GM10248 (cell line): Measurements from ENCODE around the gene MTMR3.

ENCODE experiments used
- CTCF ChIA-PET: fragments of 300-600 bp; sonication (Branson Sonifier 250); formaldehyde crosslinking; extraction: SDS; loops from one replicate; lab custom pipeline; 2021; ENCODE audit warnings: antibody characterized with exemption; lab: Yijun Ruan, JAX
- POLR2A ChIA-PET: fragments of 350-650 bp; sonication (Branson Sonifier 250); formaldehyde crosslinking; extraction: SDS; loops from one replicate; lab custom pipeline; 2020; ENCODE audit warnings: antibody characterized with exemption; lab: Yijun Ruan, JAX
- DNase-seq: peaks from one replicate; pipeline ENCODE4 v3.0.0; 2012; ENCODE audit errors: extremely low spot score
- TF ChIP-seq, protein P1 (sequence below): IDR thresholded peaks from 2 replicates; pipeline ENCODE4 v1.5.1; 2012; ENCODE audit warnings: mild to moderate bottlenecking, low read depth; ENCODE audit errors: extremely low read depth, missing control alignments, control extremely low read depth

The MTMR3 gene

GRCh38 chr22:29877620-29878019 lies 5.4 kb upstream of the MTMR3 start:
- TF ChIP-seq, protein P1, sequence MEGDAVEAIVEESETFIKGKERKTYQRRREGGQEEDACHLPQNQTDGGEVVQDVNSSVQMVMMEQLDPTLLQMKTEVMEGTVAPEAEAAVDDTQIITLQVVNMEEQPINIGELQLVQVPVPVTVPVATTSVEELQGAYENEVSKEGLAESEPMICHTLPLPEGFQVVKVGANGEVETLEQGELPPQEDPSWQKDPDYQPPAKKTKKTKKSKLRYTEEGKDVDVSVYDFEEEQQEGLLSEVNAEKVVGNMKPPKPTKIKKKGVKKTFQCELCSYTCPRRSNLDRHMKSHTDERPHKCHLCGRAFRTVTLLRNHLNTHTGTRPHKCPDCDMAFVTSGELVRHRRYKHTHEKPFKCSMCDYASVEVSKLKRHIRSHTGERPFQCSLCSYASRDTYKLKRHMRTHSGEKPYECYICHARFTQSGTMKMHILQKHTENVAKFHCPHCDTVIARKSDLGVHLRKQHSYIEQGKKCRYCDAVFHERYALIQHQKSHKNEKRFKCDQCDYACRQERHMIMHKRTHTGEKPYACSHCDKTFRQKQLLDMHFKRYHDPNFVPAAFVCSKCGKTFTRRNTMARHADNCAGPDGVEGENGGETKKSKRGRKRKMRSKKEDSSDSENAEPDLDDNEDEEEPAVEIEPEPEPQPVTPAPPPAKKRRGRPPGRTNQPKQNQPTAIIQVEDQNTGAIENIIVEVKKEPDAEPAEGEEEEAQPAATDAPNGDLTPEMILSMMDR, result no peak
- CTCF ChIA-PET, result no interaction called here
- no peak for DNase-seq
- POLR2A ChIA-PET, result no interaction called here

DNA sequence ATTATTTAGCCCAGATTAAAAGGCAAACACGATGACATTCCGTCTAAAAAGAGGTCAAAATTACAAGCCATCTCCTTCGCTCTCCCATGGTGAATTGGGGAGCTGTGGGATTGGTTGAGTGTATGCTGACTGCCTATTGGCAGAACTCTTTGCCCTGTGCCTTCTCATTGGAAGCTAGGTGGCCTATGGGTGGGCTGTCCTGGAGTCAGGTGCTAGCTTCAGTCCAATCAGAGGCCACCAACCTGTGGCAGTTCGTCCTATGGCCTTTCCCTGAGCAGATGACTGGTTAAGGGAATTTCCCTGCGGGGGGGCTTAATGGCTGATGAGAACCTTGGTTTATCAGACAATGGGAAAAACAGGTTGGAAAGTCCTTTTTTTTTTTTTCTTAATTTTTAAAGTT lies 3.2 kb upstream of the MTMR3 start:
- CTCF ChIA-PET, result no interaction called here
- POLR2A ChIA-PET, result no interaction called here
- DNase-seq, result no peak
- TF ChIP-seq, protein P1, result no peak

- DNase-seq, result no peak
- TF ChIP-seq, protein P1, result no peak
- CTCF ChIA-PET, result interaction anchor here (1.2 to 2.3 kb wide), 3 partner anchors 26 to 123 kb away, joined by 3 to 10 read pairs (median 4); no protein-coding TSS in a partner anchor
- POLR2A ChIA-PET, result interaction anchor here (0.6 to 1.1 kb wide), 2 partner anchors 10 to 51 kb away, joined by 5 to 7 read pairs; no protein-coding TSS in a partner anchor
These were observed 294 bp upstream of the MTMR3 start for GRCh38 chr22:29882716-29883044.

DNA sequence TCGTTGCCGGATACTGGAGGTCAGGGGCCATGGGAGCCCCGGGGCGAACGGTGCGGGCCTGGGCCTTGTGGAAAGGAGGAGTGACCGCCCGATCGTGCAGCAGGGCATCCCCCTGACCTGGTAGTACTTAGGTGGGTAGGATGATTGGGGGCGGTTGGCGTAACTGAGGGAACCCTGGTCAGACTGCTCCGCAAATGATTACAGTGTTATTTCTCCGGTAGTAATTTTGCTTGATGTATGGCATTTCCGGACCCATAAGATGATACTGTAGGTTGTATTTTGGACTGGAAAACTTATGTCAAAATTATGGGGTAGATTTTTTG lies 762 bp downstream of the MTMR3 start:
- POLR2A ChIA-PET, result interaction anchor here (0.6 to 1.1 kb wide), 2 partner anchors 11 to 63 kb away, joined by 3 to 5 read pairs; no protein-coding TSS in a partner anchor
- no peak for DNase-seq
- CTCF ChIA-PET, result interaction anchor here (0.8 to 2.3 kb wide), 3 partner anchors 22 to 122 kb away, joined by 3 to 10 read pairs (median 4); no protein-coding TSS in a partner anchor
- TF ChIP-seq, protein P1, result no peak

GRCh38 chr22:29885610-29886009 lies 2.6 kb downstream of the MTMR3 start:
- DNase-seq, result no peak
- CTCF ChIA-PET, result interaction anchor here (0.8 kb wide), 1 partner anchor 30 kb away, joined by 3 read pairs; no protein-coding TSS in a partner anchor
- POLR2A ChIA-PET, result no interaction called here
- TF ChIP-seq, protein P1, result no peak

DNA sequence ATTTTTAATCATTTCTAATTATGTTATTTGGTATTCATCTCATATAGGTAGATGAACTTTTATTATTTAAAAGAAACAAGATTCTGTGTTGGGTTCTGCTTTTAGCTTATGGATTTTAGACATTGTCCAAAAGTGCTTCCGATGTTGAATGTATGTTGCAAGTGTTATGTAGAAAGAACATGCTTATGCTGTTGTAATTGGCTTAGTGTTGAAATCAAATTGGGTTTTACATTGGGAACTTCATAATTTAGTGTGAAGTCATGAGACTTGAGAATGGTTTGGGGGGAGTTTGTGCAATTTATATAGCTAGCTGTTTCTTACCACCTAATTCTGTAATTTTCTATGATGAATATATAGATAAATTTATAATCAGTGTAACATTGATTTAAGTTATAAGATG lies 3.6 kb downstream of the MTMR3 start:
- CTCF ChIA-PET, result interaction anchor here (1.5 kb wide), 1 partner anchor 119 kb away, joined by 3 read pairs; no protein-coding TSS in a partner anchor
- TF ChIP-seq, protein P1, result no peak
- no peak for DNase-seq
- POLR2A ChIA-PET, result no interaction called here
